RWPE1 (cell line): ENCODE results near the gene PSAT1.
"Not testable (repeated sequence)": the region's sequence is repeated elsewhere in the genome, so short reads cannot be mapped to it uniquely, and the experiment has no call there.

Experiments used
- CTCF ChIA-PET: fragments of 350-600 bp; sonication (Branson Sonifier 250); formaldehyde crosslinking; extraction: SDS; loops from one replicate; lab custom pipeline; 2021; lab: Yijun Ruan, JAX
- POLR2A ChIA-PET: fragments of 400-600 bp; formaldehyde crosslinking; extraction: SDS; loops from one replicate; lab custom pipeline; 2020; ENCODE audit warnings: antibody characterized with exemption; ENCODE audit not compliant: low non-redundant PET; lab: Yijun Ruan, JAX
- DNase-seq: peaks from one replicate; pipeline ENCODE4 v3.0.0; 2012; ENCODE audit warnings: low spot score
- H3K27ac ChIP-seq: fragments of 450-650 bp; 2 replicates; pipeline ENCODE4 v1.5.1; 2017
- CTCF ChIP-seq: fragments of 450-650 bp; conservative IDR thresholded peaks from 2 replicates; pipeline ENCODE4 v1.5.1; 2017; ENCODE audit warnings: low read depth, mild to moderate bottlenecking

The PSAT1 gene

GRCh38 chr9:78278801-78279200 lies 18.1 kb upstream of the PSAT1 start:
- DNase-seq: no peak
- POLR2A ChIA-PET: interaction anchor here (0.6 kb wide), 1 partner anchor 21 kb away, joined by 3 read pairs; no protein-coding TSS in a partner anchor
- CTCF ChIA-PET: interaction anchor here (0.6 kb wide), 1 partner anchor 40 kb away, joined by 3 read pairs; no protein-coding TSS in a partner anchor
- TF ChIP-seq CTCF: no peak
- H3K27ac ChIP-seq: no peak overlapping the region

- no peak for DNase-seq
- CTCF ChIA-PET: interaction anchor here (0.5 kb wide), 1 partner anchor 20 kb away, joined by 3 read pairs; no protein-coding TSS in a partner anchor
- TF ChIP-seq CTCF: no peak
- H3K27ac ChIP-seq: peak overlapping the region; percentile 69
- POLR2A ChIA-PET: no interaction called here
Observed at GRCh38 chr9:78280982-78281668, 15.8 kb upstream of the PSAT1 start.

GRCh38 chr9:78284181-78284580 lies 12.7 kb upstream of the PSAT1 start:
- H3K27ac ChIP-seq, CTCF ChIA-PET, DNase-seq: not testable (repeated sequence)
- POLR2A ChIA-PET: interaction anchor here (0.7 kb wide), 1 partner anchor 12 kb away, joined by 3 read pairs; the partner anchor contains the start of gene PSAT1

- DNase-seq: no peak
- ChIA-PET CTCF (no interaction called here), POLR2A (no interaction called here)
Observed at GRCh38 chr9:78286125-78286524, 10.8 kb upstream of the PSAT1 start.

GRCh38 chr9:78286946-78287388 lies 10.0 kb upstream of the PSAT1 start:
- CTCF ChIA-PET: interaction anchor here (0.7 to 1.7 kb wide), 2 partner anchors 48 to 359 kb away, joined by 3 read pairs; no protein-coding TSS in a partner anchor
- POLR2A ChIA-PET: no interaction called here
- H3K27ac ChIP-seq: no peak overlapping the region
- no peak for DNase-seq
- no peak for TF ChIP-seq CTCF

More at GRCh38 chr9:78286125-78286524, 10.8 kb upstream of the PSAT1 start:
- no peak overlapping the region for H3K27ac ChIP-seq
- TF ChIP-seq CTCF: no peak

GRCh38 chr9:78288214-78288892 lies 8.6 kb upstream of the PSAT1 start:
- POLR2A ChIA-PET: interaction anchor here (0.6 kb wide), 1 partner anchor 354 kb away, joined by 4 read pairs; no protein-coding TSS in a partner anchor
- DNase-seq: peak; percentile 95
- TF ChIP-seq CTCF: no peak
- H3K27ac ChIP-seq: peak overlapping the region; percentile 74
- CTCF ChIA-PET: interaction anchor here (1.7 kb wide), 1 partner anchor 49 kb away, joined by 3 read pairs; no protein-coding TSS in a partner anchor
